Activated CD4-positive, alpha-beta T cell treated with anti-CD3 and anti-CD28 coated beads for 36 hours (primary cell): ENCODE measurements around the gene LUC7L3. TPM values are rescaled to one million over a fixed set of nuclear protein-coding genes. Genes with fewer than 3 reads are reported as not detected.

Experiments
- ATAC-seq: fragments of 200-7000 bp; cut with Tn5 transposase; one replicate; pipeline ENCODE4 v1.10.0; 2021; ENCODE audit warnings: mild to moderate bottlenecking, moderate library complexity
- CTCF ChIA-PET: fragments of 350-600 bp; sonication (Branson Sonifier 250); formaldehyde crosslinking; loops from one replicate; lab custom pipeline; 2021; ENCODE audit warnings: antibody characterized with exemption; lab: Charles Lee
- POLR2A ChIA-PET: fragments of 350-600 bp; sonication (Branson Sonifier 250); formaldehyde crosslinking; loops from one replicate; lab custom pipeline; 2021; ENCODE audit warnings: antibody characterized with exemption, inconsistent platforms; lab: Charles Lee
- DNase-seq: peaks from one replicate; pipeline ENCODE4 v3.0.0-alpha.2; 2020
- H3K27ac Mint-ChIP-seq: one replicate; pipeline ENCODE4 v1.8.0; 2021; ENCODE audit warnings: mixed read lengths
- H3K27me3 Mint-ChIP-seq: one replicate; pipeline ENCODE4 v1.8.0; 2021; ENCODE audit warnings: mixed read lengths
- H3K36me3 Mint-ChIP-seq: one replicate; pipeline ENCODE4 v1.8.0; 2021; ENCODE audit warnings: low read depth, mixed read lengths
- H3K4me1 Mint-ChIP-seq: one replicate; pipeline ENCODE4 v1.8.0; 2021; ENCODE audit warnings: mixed read lengths
- H3K4me3 Mint-ChIP-seq: one replicate; pipeline ENCODE4 v1.8.0; 2021; ENCODE audit warnings: mild to moderate bottlenecking, moderate library complexity, mixed read lengths
- H3K9me3 Mint-ChIP-seq: one replicate; pipeline ENCODE4 v1.8.0; 2021; ENCODE audit warnings: low read depth, mixed read lengths
- intact Hi-C, 2 experiments: fragments of 100-400 bp; cut with DNase I in 1 of 2; cut with micrococcal nuclease in 1 of 2; formaldehyde crosslinking; loops; one replicate each; pipeline versions ENCODE4 v1.14.2 to v1.15.1; 2022 to 2024; cut with DNase I, micrococcal nuclease
- total RNA-seq, 2 experiments: library from RNA; stranded (reverse); gene quantifications; one replicate each; pipeline ENCODE4 v1.2.3, GENCODE V29; 2021

The LUC7L3 gene
- total RNA-seq, 2 experiments from 2014 or later, result 112 to 120 TPM

GRCh38 chr17:50763716-50764475 is 44.5 kb downstream of the LUC7L3 start:
- Mint-ChIP-seq H3K36me3 (no peaks in the 10 kb centered on the region), H3K4me1 (peaks cover 12% of the 10 kb centered on the region), H3K27me3 (peaks cover 1% of the 10 kb centered on the region), H3K9me3 (no peaks in the 10 kb centered on the region), H3K27ac (no peak overlapping the region), H3K4me3 (no peak overlapping the region)
- ChIA-PET POLR2A (interaction anchor here (1.0 to 1.1 kb wide), 2 partner anchors 9 to 103 kb away, joined by 3 to 4 read pairs; partner anchors contain the start of gene TOB1), CTCF (interaction anchor here (0.5 to 2.6 kb wide), 10 partner anchors 8 to 389 kb away, joined by 3 to 14 read pairs (median 3); partner anchors contain the start of gene NME1)
- intact Hi-C loops, result no loop called here
- no peak for DNase-seq
- no peak for ATAC-seq

- intact Hi-C loops, result no loop called here
Observed at GRCh38 chr17:50764734-50765149, 45.3 kb downstream of the LUC7L3 start.

GRCh38 chr17:50765454-50766221 is 46.2 kb downstream of the LUC7L3 start:
- H3K27ac Mint-ChIP-seq, result no peak overlapping the region
- ATAC-seq (no peak), DNase-seq (no peak)
- intact Hi-C loops, result no loop called here
- no peaks in the 10 kb centered on the region for H3K36me3 Mint-ChIP-seq
- H3K4me1 Mint-ChIP-seq, result peaks cover 12% of the 10 kb centered on the region
- no peaks in the 10 kb centered on the region for H3K9me3 Mint-ChIP-seq
- peaks cover 1% of the 10 kb centered on the region for H3K27me3 Mint-ChIP-seq
- ChIA-PET POLR2A (interaction anchor here (0.6 kb wide), 1 partner anchor 15 kb away, joined by 5 read pairs; no protein-coding TSS in a partner anchor), CTCF (interaction anchor here (0.9 kb wide), 1 partner anchor 18 kb away, joined by 3 read pairs; no protein-coding TSS in a partner anchor)
- H3K4me3 Mint-ChIP-seq, result no peak overlapping the region

More at GRCh38 chr17:50764734-50765149, 45.3 kb downstream of the LUC7L3 start:
- Mint-ChIP-seq H3K4me3 (no peak overlapping the region), H3K27me3 (peaks cover 1% of the 10 kb centered on the region), H3K4me1 (peaks cover 12% of the 10 kb centered on the region), H3K36me3 (no peaks in the 10 kb centered on the region), H3K27ac (no peak overlapping the region), H3K9me3 (no peaks in the 10 kb centered on the region)
- ATAC-seq (no peak), DNase-seq (no peak)
- ChIA-PET CTCF (interaction anchor here (0.6 to 0.9 kb wide), 4 partner anchors 18 to 765 kb away, joined by 3 to 4 read pairs (median 3); no protein-coding TSS in a partner anchor), POLR2A (no interaction called here)

- intact Hi-C loops, result no loop called here
- no peak for ATAC-seq
- no peak for DNase-seq
- Mint-ChIP-seq H3K9me3 (no peaks in the 10 kb centered on the region), H3K27ac (no peak overlapping the region), H3K27me3 (peaks cover 1% of the 10 kb centered on the region), H3K36me3 (no peaks in the 10 kb centered on the region), H3K4me3 (no peak overlapping the region), H3K4me1 (peaks cover 12% of the 10 kb centered on the region)
- ChIA-PET CTCF (no interaction called here), POLR2A (interaction anchor here (0.6 kb wide), 1 partner anchor 14 kb away, joined by 5 read pairs; no protein-coding TSS in a partner anchor)
Observed at GRCh38 chr17:50766222-50767023, 47.0 kb downstream of the LUC7L3 start.

GRCh38 chr17:50767030-50767429 is 47.6 kb downstream of the LUC7L3 start:
- no peaks in the 10 kb centered on the region for H3K9me3 Mint-ChIP-seq
- ChIA-PET CTCF (interaction anchor here (0.7 kb wide), 1 partner anchor 293 kb away, joined by 3 read pairs; no protein-coding TSS in a partner anchor), POLR2A (no interaction called here)
- H3K4me1 Mint-ChIP-seq, result peaks cover 12% of the 10 kb centered on the region
- no peak overlapping the region for H3K27ac Mint-ChIP-seq
- ATAC-seq, result no peak
- intact Hi-C loops, result no loop called here
- H3K36me3 Mint-ChIP-seq, result no peaks in the 10 kb centered on the region
- no peak overlapping the region for H3K4me3 Mint-ChIP-seq
- DNase-seq, result no peak
- peaks cover 3% of the 10 kb centered on the region for H3K27me3 Mint-ChIP-seq

- DNase-seq, result no peak
- Mint-ChIP-seq H3K36me3 (no peaks in the 10 kb centered on the region), H3K4me1 (peaks cover 14% of the 10 kb centered on the region), H3K9me3 (no peaks in the 10 kb centered on the region), H3K27ac (no peak within 1 kb of the TSS), H3K27me3 (peaks cover 3% of the 10 kb centered on the region), H3K4me3 (no peak within 1 kb of the TSS)
- intact Hi-C loops, result no loop called here
- CTCF ChIA-PET, result interaction anchor here (0.7 kb wide), 1 partner anchor 293 kb away, joined by 3 read pairs; no protein-coding TSS in a partner anchor
- ATAC-seq, result no peak
- POLR2A ChIA-PET, result no interaction called here
Observed at GRCh38 chr17:50767446-50767845, 48.0 kb downstream of the LUC7L3 start, which contains the start of gene ANKRD40CL. ANKRD40CL (minus strand) TSS chr17:50767518; CDS start chr17:50766913, 605 bp downstream.

GRCh38 chr17:50768346-50768761 is 49.0 kb downstream of the LUC7L3 start:
- Mint-ChIP-seq H3K27ac (no peak overlapping the region), H3K4me3 (no peak overlapping the region), H3K27me3 (peaks cover 1% of the 10 kb centered on the region), H3K36me3 (no peaks in the 10 kb centered on the region), H3K9me3 (no peaks in the 10 kb centered on the region), H3K4me1 (peaks cover 7% of the 10 kb centered on the region)
- POLR2A ChIA-PET, result interaction anchor here (0.6 to 0.7 kb wide), 2 partner anchors 53 to 270 kb away, joined by 3 read pairs; no protein-coding TSS in a partner anchor
- ATAC-seq (no peak), DNase-seq (no peak)
- CTCF ChIA-PET, result interaction anchor here (0.9 to 1.7 kb wide), 2 partner anchors 14 to 16 kb away, joined by 3 to 4 read pairs; no protein-coding TSS in a partner anchor
- intact Hi-C loops, result no loop called here

GRCh38 chr17:50769884-50770283 is 50.5 kb downstream of the LUC7L3 start:
- no peak overlapping the region for H3K27ac Mint-ChIP-seq
- H3K9me3 Mint-ChIP-seq, result no peaks in the 10 kb centered on the region
- ATAC-seq (no peak), DNase-seq (no peak)
- H3K4me1 Mint-ChIP-seq, result peaks cover 3% of the 10 kb centered on the region
- intact Hi-C loops, result no loop called here
- CTCF ChIA-PET, result interaction anchor here (0.6 to 1.7 kb wide), 5 partner anchors 10 to 213 kb away, joined by 3 to 5 read pairs (median 4); no protein-coding TSS in a partner anchor
- H3K27me3 Mint-ChIP-seq, result peaks cover 1% of the 10 kb centered on the region
- H3K4me3 Mint-ChIP-seq, result no peak overlapping the region
- POLR2A ChIA-PET, result no interaction called here
- H3K36me3 Mint-ChIP-seq, result no peaks in the 10 kb centered on the region

GRCh38 chr17:50770346-50770745 is 50.9 kb downstream of the LUC7L3 start:
- ATAC-seq, result no peak

GRCh38 chr17:50771991-50772785 is 52.8 kb downstream of the LUC7L3 start:
- CTCF ChIA-PET, result interaction anchor here (1.2 to 2.3 kb wide), 3 partner anchors 9 to 205 kb away, joined by 3 to 10 read pairs (median 5); no protein-coding TSS in a partner anchor
- H3K4me3 Mint-ChIP-seq, result no peak overlapping the region
- DNase-seq (no peak), ATAC-seq (no peak)
- POLR2A ChIA-PET, result no interaction called here
- intact Hi-C loops, result no loop called here
- no peaks in the 10 kb centered on the region for H3K9me3 Mint-ChIP-seq
- H3K4me1 Mint-ChIP-seq, result peaks cover 3% of the 10 kb centered on the region
- H3K27me3 Mint-ChIP-seq, result peaks cover 1% of the 10 kb centered on the region
- H3K27ac Mint-ChIP-seq, result no peak overlapping the region
- H3K36me3 Mint-ChIP-seq, result no peaks in the 10 kb centered on the region

More at GRCh38 chr17:50770346-50770745, 50.9 kb downstream of the LUC7L3 start:
- CTCF ChIA-PET, result no interaction called here
- Mint-ChIP-seq H3K4me1 (peaks cover 3% of the 10 kb centered on the region), H3K4me3 (no peak overlapping the region), H3K27me3 (peaks cover 1% of the 10 kb centered on the region), H3K36me3 (no peaks in the 10 kb centered on the region), H3K27ac (no peak overlapping the region), H3K9me3 (no peaks in the 10 kb centered on the region)
- no peak for DNase-seq
- POLR2A ChIA-PET, result no interaction called here
- intact Hi-C loops, result no loop called here
